WI38 (cell line): ENCODE results near the gene CADPS2.

Source experiments
- H3K4me3 ChIP-seq: 2 replicates; pipeline ENCODE4 v1.5.1; 2011; ENCODE audit warnings: low read depth, mild to moderate bottlenecking, control low read depth, low read length
- TF ChIP-seq, protein P1 (sequence below): IDR thresholded peaks from 2 replicates; pipeline ENCODE4 v1.5.1; 2012; ENCODE audit warnings: low read depth, mild to moderate bottlenecking, control low read depth, low read length

CADPS2 gene

GRCh38 chr7:122758501-122758900 lies 127.8 kb downstream of the CADPS2 start:
- TF ChIP-seq, protein P1, sequence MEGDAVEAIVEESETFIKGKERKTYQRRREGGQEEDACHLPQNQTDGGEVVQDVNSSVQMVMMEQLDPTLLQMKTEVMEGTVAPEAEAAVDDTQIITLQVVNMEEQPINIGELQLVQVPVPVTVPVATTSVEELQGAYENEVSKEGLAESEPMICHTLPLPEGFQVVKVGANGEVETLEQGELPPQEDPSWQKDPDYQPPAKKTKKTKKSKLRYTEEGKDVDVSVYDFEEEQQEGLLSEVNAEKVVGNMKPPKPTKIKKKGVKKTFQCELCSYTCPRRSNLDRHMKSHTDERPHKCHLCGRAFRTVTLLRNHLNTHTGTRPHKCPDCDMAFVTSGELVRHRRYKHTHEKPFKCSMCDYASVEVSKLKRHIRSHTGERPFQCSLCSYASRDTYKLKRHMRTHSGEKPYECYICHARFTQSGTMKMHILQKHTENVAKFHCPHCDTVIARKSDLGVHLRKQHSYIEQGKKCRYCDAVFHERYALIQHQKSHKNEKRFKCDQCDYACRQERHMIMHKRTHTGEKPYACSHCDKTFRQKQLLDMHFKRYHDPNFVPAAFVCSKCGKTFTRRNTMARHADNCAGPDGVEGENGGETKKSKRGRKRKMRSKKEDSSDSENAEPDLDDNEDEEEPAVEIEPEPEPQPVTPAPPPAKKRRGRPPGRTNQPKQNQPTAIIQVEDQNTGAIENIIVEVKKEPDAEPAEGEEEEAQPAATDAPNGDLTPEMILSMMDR, result no peak

DNA sequence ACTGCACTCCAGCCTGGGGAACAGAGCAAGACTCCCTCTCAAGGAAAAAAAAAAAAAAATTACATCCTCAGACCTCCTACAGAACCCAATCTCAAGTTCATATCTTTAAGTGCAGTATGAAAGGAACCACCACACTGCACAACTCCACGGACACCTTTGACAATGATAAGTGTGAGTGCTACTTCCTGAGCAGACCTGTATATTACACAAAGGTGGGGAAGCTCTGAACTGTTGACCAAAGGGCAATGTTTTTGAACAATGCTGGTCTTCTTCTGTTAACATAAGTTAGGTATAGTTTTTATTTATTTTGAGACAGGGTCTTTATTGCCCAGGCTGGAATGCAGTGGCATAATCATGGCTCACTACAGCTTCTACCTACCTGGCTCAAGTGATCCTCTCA lies 129.4 kb downstream of the CADPS2 start:
- no peak overlapping the region for H3K4me3 ChIP-seq
- TF ChIP-seq, protein P1, result no peak

More at GRCh38 chr7:122758501-122758900, 127.8 kb downstream of the CADPS2 start:
- H3K4me3 ChIP-seq, result no peak overlapping the region

DNA sequence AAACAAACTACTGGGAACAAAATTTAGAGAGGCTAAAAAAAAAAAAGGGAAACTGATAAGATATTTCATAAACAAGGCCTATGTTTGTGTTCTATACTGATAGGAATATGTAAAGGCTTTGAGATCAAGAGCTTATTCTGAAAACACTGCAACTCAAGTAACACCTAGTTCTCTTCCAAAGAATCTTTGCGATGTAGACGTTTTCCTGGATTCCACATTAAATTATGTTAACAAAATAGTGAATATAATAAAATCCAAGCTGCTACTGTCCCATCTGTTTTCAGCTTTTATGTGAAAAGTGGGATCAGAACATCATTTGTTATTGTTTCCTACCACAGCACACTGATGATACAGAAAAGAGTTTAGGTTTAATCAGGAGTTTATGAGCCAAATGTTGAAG lies 130.6 kb downstream of the CADPS2 start:
- no peak overlapping the region for H3K4me3 ChIP-seq
- TF ChIP-seq, protein P1, result no peak

DNA sequence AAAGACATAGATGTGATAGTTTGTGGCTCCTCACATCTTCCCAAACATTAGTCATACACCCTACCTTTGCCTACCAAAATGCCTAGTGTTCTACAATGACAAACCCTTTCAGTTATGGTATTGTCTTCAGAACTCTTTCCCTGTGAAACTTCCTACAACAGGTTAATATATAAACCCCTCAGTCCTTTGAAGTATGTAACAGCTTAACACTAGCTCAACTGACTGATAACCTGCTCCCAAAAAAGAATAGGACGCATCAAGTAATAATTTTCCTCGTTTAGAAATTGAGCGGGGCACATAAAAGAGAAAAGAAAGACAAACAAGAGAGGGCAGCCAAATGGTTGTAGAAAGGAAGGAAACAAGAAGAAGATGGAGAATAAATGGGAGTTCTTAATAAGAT lies 133.7 kb downstream of the CADPS2 start:
- H3K4me3 ChIP-seq, result no peak overlapping the region
- TF ChIP-seq, protein P1, result no peak

DNA sequence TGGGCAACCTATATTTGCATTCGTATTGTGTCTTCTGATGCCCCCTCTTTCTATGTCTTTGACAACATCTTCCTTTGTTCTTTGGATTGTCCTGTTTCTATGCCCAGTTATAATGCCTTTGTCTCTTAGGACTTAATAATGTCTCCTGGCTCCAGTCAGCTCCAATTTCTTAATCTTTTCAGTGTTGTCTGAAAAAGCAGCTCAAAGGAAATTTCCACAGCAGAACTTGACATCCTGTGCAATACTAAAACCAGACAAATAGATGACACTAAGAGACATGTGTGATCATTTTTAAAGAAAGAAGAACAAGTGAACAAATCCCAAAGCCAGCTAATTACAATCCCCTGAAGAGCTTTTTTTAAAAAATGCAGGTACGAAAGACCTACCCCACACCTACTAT lies 135.9 kb downstream of the CADPS2 start:
- TF ChIP-seq, protein P1, result no peak
- H3K4me3 ChIP-seq, result no peak overlapping the region

DNA sequence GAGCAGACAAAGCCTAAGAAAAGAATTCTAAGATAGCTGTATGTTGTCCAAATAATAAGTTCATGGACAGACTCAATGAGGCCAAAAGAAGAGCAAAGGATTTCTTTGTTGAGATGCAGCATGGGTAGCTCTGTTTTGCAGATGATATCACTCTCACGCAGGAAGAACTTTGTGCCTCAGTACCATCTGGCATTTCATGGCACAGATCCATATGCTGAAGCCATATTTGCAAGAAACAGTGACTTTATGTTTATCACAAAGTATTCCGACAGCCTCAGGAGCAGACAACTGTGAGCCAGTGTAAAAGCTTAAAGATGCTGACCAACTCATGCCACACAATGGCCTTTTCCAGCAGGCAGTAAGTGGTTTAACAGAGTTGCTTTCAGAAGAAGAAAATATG lies 138.1 kb downstream of the CADPS2 start:
- no peak overlapping the region for H3K4me3 ChIP-seq
- TF ChIP-seq, protein P1, result no peak

DNA sequence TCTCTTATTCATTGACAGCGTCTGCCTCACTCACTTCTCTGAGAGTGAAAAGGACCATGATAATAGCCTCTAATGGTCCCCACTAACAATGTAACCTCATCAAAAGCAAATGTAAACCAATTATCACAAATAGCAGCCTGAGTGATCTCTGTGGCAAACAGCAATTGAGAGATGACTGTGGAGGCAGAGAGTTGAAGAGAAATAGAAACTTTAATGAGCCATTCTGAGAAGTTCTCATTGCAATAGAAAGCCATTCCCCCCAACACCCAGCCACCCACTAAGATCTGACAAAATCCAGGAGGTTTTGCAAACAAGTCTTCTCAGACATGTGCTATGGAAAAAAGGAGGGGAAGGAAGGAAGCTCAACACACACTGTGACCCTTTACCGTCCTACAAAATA lies 139.3 kb downstream of the CADPS2 start:
- no peak overlapping the region for H3K4me3 ChIP-seq
- TF ChIP-seq, protein P1, result no peak
